NCI-H2171 (cell line): Measurements from ENCODE around the gene SUB1.
"Not testable (repeated sequence)": the region's sequence is repeated elsewhere in the genome, so short reads cannot be mapped to it uniquely, and the experiment has no call there.

Source experiments
- DNase-seq: peaks from one replicate; lab custom pipeline; 2025; lab: John Stamatoyannopoulos, UW

The SUB1 gene

DNA sequence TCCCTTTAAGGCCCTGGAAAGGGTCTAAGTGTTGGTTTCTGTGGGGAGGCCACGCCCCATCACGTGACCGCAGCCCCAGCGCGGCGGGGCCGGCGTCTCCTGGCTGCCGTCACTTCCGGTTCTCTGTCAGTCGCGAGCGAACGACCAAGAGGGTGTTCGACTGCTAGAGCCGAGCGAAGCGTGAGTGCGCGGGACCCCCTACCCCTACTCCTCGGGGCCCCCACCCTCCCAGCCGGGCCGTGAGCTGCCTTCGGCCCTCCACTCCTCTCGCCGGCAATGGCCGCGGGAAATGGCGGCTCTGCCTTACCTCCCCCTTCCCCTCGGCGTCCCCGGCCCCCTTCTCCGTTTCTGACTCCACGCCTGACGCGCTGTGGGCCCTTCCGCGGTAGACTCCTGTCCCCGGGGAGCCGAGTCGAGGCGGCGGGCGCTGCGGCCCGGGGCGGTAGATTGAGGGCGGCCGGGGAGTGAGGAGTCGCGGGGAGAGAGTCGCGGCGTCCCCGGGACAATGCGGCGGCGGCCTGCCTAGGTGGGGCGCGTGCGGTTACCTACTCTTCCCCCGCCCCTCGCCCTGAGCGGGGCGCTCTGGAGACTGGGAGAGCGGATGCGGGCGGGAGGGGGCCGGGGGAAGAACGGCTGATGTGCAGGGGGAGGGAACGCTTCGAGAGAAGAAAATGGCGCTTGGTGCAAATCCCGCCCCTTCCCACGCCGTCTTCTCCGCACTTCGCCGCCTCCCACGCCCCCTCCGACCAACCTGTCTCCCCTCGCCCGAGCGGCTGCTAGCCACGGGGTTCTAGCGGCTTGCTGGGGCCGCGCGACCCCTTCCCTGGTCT lies at the start of gene SUB1:
TSS of gene SUB1 (plus strand) at position 112 of the 830 bp plus-strand sequence. CDS start 2,956 bp downstream, outside the sequence.
- peak; percentile 94 for DNase-seq

DNA sequence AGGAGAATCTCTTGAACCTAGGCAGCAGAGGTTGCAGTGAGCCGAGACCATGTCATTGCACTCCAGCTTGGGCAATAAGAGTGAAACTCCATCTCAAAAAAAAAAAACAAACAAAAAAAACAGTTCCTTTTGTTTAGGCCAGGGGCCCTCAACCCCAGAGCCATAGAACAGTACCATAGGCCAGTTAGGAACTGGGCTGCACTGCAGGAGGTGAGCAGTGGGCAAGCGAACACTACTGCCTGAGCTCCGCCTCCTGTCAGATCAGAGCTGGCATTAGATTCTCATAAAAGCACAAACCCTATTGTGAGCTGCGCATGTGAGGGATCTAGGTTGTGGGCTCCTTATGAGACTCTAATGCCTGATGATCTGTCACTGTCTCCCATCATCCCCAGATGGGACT lies 49.1 kb upstream of the SUB1 start:
- DNase-seq, result no peak

DNA sequence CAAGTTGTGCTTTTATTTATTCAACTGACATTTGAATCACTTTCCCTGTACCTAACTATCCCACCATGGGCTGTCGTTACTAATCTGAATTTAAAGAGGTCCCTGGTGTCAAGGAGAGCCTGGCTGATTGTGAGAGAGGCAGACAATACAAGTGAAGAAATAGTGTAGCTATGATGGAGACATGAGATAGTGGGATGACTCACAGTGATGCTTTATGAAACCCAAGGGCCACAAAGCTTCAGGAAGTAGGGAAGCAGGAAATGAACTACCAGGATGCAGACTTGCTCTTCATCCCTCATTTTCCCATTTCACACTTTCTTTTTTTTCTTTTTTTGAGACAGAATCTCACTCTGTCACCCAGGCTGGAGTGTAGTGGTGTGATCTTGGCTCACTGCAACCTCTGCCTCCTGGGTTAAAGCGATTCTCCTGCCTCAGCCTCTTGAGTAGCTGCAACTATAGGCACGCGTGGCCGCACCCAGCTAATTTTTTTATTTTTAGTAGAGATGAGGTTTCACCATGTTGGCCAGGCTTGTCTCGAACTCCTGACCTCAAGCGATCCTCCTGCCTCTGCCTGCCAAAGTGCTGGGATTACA lies 47.8 kb upstream of the SUB1 start:
- DNase-seq, result not testable (repeated sequence)

DNA sequence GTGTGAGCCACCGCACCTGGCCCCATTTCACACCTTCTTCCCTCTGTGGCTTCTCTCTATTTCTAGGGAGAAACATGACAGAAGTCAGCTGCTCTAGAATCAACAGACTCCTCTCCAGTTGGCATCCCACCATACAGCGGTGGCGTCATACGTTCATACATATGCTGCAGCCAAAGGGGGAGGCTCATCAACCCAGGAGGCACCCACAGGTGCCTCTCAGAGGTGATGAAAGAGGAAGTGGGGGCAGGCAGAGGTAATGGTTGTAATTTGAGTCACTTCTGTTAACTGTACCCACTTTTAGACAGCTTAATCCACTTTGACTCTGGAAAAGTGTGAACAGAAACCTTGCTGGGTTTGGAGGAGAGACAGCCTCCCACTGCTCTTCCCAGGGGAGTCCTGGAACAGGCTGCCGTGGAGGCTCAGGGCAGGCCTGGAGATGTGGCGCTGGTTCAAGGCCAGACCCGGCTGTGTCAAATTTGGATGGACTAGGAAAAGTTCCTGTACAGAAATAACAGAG lies 47.3 kb upstream of the SUB1 start:
- peak; percentile 85 for DNase-seq

DNA sequence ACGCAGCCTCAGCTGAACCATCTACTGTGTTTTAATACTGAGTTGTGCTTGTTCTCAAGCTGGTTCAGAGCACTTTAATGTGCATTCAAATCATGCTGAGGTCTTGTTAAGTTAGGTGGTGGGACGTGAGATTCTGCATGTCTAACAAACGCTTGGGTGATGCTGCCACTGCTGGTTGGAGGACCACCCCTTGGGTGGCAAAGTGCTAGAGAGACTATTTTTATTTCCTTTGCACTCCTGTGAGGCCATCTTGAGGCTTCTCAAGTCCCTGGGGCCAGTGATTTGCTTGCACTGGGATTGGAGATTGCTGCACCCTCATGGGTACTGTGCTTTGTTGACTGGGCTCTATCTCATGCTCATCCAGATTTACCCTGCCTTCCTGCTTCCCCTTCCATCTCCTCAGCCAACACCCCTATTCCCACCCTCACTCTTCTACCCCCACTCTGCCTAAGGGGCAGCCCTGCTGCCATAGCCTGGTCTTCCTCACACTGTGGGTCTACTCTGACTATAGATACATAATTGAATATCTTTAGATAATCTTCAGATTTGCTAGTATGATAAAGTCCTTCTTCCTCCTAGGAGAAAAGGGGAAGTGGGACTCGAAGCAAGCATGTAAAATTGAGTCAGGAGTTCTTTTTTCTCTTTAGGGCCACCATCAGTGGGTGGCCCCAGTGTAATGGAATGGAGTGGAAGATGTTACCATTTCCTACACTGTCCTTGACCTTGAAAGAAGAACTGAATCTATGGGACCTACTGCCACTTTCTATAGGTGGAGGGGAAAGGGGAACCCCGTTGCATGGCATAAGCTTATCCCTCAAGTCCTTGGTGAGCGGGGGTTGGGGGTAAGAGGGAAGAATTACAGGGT lies 45.1 kb upstream of the SUB1 start:
- DNase-seq, result no peak

DNA sequence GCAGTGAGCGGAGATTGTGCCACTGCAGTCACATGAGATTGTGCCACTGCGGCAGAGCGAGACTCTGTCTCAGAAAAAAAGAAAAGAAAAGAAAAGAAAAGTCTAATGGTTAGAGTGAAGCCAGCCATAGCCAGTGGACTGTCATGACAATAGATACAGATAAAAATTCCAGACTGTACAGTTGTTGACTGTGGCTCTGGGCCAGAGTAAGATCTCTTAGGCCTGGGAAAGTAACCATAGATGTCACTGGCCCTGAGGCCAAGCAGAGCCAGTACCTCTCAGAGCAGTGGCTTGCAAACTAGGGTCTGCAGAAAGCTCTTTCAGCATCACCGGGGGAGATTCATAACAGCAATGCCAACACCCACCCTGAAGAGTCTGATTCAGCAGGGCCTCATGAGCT lies 44.1 kb upstream of the SUB1 start:
- DNase-seq, result no peak

DNA sequence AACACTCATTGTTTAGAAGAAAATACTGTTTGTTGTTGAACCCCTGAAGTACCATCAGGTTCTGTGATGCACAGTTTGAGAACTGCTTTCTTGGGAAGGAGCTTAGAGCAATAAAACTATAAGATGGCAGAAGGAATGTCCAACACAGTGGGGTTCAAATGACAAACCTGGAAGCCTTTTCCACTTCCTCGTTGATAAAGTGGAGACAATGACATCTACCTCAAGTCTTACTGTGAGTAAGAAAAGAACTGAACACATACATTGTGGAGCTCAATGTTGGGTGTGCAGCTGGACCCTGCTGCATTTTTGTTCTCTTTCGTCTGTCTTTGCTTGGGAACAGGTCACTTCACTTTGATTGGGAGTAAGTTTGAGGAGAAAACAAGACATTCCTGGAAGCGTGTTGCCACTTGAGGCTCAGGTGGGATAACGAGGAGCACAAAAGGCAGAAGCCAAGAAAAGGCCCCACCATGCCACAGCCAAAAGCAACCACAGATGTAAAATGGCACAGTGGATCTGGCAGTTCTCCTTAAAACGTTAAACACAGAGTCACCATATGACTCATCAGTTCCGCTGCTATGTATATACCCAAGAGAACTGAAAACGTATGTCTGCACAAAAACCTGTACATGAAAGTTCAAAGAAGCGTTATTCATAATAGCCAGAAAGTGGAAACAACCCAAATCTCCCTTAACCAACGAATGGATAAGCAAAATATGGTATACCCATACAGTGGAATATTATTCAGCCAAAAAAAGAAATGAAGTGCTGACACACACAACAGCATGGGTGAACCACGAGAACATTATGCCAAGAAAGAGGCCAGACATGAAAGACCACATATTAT lies 42.9 kb upstream of the SUB1 start:
- DNase-seq, result no peak

DNA sequence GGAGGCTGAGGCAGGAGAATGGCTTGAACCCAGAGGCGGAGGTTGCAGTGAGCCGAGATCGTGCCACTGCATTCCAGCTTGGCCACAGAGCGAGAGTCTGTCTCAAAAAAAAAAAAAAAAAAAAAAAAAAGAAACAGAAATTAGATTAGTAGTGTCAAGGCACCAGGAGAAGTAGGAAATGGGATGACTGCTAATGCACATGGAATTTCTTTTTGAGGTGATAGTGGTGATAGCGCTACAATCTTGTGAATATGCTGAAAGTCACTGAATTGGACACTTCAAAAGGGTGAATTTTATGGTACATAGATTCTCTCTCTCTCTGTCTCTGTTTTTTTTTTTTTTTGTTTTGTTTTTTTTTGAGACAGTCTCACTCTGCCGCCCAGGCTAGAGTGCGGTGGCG lies 42.1 kb upstream of the SUB1 start:
- no peak for DNase-seq

DNA sequence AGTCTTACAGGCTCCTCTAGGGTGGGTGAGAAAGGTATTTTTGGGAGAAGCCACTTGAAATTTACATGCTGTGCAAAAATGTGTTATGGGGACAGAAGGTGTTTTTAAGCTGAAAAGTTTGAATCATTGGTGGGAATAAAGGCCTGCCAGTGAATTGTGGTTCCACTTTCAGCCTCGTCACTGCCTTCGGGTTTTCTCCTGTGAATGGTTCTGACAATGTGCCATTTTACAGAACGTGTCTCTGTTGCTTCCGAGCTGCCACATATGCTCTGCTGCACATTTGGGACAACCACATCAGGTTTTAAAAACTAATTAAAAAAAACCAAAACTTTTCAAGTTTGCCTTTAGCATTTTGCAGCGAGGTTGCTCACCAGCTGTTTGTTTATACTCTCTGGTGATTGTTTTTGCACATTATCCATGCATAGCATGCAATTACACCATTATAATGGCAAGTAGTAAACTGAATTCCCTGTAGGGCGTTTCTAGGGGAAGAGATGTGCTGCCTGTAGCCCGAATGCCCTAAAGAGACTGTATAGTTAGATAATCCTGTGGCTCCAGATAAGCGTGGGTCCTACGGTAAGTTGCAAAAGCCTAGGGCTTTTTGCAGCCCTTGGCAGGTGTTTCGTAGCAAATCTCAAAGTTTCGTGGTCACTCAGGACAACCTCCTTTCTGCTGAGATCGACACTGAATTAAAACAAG lies 40.1 kb upstream of the SUB1 start:
- no peak for DNase-seq

DNA sequence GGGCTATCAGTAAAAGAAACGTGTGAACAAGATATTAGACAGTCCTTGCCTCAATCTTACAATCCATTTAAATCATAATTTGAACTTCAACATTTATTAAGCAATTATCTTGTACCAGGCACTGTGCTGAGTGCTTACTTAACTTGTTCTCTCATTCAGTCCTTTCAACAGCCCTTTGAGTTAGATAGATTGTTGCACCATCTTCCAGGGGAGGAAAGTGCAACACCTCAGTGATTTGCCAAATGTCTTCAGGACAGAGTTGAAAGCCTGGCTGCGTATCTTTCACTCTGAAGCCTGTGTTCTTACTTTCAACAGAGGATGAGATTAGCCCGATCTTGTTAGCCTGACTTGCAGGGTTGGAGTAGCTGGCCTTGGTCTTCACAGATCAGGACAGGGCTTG lies 34.2 kb upstream of the SUB1 start:
- no peak for DNase-seq

DNA sequence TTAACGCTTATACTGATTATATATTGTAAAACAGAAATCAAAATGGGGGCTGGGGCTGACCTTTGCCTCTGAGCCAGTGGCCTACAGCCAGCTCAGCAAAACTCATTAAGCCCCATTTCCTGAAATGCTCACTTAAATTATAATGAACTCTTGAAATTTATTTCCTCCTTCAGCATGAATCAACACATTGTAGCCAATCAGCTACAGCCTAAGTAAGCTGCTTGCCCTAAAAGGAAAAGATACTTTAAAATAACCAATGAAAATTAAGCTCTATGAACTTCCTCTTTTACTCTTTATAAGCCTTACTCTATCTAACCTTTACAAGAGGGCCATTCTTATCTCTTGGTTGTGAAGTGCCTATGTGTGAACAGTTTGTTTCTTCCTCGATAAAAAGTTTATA lies 33.5 kb upstream of the SUB1 start:
- DNase-seq, result no peak

DNA sequence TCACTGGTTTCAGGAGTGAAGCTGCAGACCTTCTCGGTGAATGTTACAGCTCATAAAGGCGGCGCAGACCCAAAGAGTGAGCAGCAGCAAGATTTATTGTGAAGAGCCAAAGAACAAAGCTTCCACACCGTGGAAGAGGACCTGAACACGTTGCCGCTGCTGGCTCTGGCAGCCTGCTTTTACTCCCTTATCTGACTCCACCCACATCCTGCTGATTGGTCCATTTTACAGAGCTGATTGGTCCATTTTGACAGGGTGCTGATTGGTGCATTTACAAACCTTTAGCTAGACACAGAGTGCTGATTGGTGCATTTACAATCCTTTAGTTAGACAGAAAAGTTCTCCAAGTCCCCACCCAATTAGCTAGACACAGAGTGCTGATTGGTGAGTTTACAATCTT lies 32.9 kb upstream of the SUB1 start:
- not testable (repeated sequence) for DNase-seq

DNA sequence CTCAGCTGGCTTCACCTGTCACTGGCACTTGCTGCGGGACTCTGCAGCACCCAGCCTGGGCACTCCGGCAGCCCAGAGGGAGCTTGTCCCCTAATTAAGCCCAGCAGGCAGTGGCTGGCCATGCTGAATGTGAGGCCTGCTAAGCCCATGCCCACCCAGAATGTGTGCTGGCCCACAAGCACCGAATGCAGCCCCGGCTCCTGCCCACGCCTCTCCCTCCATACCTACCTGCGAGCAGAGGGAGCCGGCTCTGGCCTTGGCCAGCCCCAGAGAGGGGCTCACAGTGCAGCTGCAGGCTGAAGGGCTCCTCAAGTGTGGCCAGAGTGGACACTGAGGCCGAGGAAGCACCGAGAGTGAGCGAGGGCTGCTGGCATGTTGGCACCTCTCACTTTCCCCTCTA lies 32.4 kb upstream of the SUB1 start:
- DNase-seq, result no peak

DNA sequence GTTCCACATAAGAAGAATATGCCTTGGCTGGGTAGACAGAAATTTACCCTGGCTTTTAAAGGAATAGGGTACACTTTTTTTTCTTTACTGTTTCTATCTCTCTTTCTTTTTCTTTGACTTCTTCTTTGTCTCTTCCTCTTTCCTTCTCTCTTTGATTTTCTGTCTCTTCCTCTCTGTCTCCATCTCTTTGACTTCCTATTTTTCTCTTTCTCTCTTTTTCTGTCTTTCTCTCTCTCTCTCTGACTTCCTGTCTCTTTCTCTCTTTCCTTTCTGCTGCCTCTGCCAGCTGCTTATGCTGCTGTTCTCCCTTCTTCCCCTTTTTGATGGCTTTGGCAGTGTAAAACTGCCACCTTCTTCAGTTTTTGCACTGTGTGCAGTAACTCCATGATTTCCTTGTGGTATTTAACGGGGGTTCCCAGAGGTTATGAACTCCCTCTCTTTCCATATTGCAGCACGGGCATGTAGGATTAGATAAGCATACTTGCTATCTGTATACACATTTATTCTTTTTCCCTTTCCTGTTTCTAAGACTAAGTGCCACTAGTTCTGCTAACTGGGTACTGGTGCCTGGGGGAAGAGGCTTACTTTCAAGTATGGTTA lies 31.1 kb upstream of the SUB1 start:
- DNase-seq, result not testable (repeated sequence)

DNA sequence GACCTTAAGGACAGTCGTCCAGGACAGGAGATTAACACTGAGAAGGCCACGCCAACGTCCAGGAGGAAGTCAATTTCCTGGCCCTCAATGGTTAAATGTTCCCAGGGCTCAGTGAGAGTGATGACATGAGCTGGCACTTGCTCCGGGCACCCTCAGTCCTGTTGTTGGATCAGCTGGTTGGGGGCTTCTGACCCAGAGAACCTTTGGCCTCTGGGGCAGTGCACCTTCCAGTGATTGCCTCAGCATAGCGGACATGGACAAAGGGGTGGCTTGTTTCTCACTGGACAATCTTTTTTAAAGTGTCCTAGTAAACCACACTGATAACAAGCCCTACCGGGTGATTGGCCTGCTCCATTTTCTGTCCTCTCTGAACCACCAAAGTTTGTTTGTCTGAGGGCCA lies 28.8 kb upstream of the SUB1 start:
- not testable (repeated sequence) for DNase-seq

DNA sequence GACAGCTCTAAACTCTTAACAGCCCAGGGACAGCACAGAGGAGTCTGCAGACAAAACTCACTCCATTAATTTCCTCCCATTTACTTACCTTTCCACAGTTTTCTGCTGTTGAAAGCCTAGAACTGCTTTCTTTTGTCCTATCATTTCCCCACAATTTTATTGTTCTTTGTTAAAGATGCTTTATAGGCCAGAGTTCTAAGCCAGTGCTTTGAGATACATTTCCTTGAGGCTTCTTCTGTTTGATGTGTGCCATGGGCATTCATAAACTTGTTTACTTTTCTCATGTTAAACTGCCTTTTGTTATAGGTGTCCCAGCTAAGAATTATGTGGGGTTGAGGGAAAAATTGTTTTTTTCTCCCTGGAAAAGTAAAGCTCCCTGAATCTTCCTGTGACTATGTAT lies 25.9 kb upstream of the SUB1 start:
- DNase-seq, result no peak

DNA sequence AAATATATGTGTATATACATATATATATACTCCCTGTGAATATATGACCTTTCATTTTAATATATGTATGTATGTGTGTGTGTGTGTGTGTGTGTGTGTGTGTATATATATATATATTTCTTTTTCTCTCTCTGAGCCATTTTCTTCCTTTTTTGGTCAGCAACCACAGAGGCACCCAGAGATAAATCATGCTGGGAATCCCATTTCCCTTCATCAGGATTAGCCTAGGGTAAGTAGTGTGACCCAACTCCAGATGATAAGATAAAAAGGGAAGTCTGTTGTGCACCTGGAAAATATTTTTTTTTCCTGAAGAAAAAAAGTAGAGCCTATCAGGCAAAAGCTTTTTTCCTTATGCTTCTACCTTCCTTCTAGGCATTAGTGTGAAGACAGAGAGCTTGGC lies 25.4 kb upstream of the SUB1 start:
- DNase-seq, result no peak

DNA sequence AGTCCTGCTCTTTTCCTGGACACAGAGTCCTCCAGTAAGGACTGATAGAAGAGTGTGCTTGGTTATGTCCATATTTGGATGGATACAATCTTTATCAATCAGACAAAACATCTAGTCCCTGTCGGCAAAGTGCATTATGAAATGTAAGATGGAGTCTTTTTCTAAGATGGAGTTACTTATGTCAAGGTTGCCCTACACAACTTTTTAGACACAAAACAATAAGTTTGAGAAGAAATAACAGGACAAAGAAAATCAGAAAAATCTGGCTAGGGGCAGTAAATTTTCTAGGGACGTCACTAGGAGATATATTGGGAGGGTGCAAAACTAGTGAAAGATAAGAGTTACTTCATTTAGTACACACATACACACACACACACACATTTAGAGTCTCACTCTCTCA lies 23.3 kb upstream of the SUB1 start:
- DNase-seq, result no peak

DNA sequence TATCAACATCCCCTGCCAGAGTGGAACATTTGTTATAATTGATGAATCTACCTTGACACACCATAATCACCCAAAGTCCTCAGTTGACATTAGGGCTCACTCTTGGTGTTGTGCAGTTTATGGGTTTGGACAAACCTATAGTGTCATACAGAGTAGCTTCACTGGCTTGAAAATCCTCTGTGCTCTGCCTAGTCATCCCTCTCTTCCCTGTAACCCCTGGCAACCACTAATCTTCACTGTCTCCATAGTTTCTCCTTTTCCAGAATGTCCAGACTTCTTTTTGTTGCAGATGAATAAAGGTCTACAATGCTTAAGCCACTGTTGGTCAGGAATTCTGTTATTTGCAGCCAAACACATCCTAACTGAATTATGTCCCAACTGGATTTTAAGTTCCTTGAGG lies 22.5 kb upstream of the SUB1 start:
- no peak for DNase-seq

DNA sequence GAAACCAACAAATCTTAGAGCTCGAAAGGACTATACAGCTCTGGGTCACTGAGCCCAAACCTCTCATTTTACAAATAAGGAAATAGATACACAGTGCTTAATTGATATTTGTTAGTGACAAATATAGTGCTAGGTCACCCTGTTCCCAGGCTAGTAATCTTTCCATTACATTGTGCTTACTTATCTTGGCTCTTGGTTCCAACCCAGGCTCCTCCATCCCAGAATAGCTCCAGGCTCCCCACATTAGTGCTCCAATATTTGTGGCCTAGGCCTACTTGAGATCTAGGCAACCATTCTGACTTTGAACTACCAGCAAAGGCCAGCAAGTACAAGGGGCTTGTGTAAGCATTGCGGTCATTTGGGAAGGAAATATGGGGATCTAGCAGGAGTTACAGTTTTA lies 21.7 kb upstream of the SUB1 start:
- DNase-seq, result no peak

DNA sequence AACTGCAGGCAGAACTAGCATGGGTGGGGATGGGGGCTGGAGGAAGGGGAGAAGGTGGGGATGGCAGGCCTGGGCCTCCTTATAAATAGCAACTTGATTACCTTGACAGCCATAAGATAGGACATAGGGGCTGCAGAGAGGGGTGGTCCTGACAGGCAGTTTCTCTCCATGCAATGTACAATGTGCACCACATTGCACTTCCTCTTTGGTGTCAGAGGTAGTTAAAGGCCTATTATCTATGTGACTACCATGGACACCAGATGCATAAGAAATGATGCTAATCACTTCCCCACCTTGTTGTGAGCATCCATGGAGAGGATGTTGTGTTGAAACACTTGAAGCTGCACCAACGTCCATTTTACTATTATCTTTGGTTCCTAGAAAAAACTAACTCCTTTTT lies 20.2 kb upstream of the SUB1 start:
- DNase-seq, result no peak
